HCT116 (cell line): ENCODE results near the gene COPG2. TPM values are rescaled to one million over a fixed set of nuclear protein-coding genes. Genes with fewer than 3 reads are reported as not detected.

ENCODE experiments used
- ATAC-seq: fragments of 200-7000 bp; cut with Tn5 transposase; 2 replicates; pipeline ENCODE4 v1.9.1; 2020; ENCODE audit warnings: mild to moderate bottlenecking, moderate library complexity
- BruUV-seq: library from RNA; stranded (reverse); fragments of 400-500 nt; replicated peaks from 2 replicates; lab custom pipeline; 2021; lab: Mats Ljungman, UMichigan
- CTCF ChIA-PET: fragments of 300-600 bp; sonication (Branson Sonifier 250); formaldehyde crosslinking; loops from one replicate; lab custom pipeline; 2021; ENCODE audit warnings: antibody characterized with exemption; lab: Charles Lee
- POLR2A ChIA-PET: fragments of 300-600, 350-600 bp; sonication (Branson Sonifier 250); formaldehyde crosslinking; loops from one replicate; lab custom pipeline; 2021; ENCODE audit warnings: antibody characterized with exemption; lab: Charles Lee
- RAD21 ChIA-PET, 2 experiments: fragments of 300-600 bp; sonication (Branson Sonifier 250); formaldehyde crosslinking; loops; one replicate each; lab custom pipeline; 2023; ENCODE audit warnings: low total read pairs in 2 of 2; ENCODE audit not compliant: uncharacterized antibody in 2 of 2, unreplicated experiment in 2 of 2, low non-redundant PET in 1 of 2; lab: Charles Lee
- DNase-seq: peaks from one replicate; pipeline ENCODE4 v3.0.0-alpha.2; 2010; ENCODE audit warnings: low read depth, low spot score
- H2AFZ ChIP-seq: fragments of 200-600 bp; shearing (Covaris generic), sonication (generic); 2 replicates; pipeline ENCODE4 v1.6.1; 2017; ENCODE audit warnings: low read depth, mixed run types, mixed read lengths, antibody characterized with exemption, low read length; ENCODE audit not compliant: poor library complexity, severe bottlenecking
- H3K27ac ChIP-seq: 2 replicates; pipeline ENCODE4 v1.5.1; 2012; ENCODE audit warnings: low read depth, low read length
- H3K27me3 ChIP-seq: fragments of 200-600 bp; sonication (generic); 2 replicates; pipeline ENCODE4 v1.6.1; 2016; ENCODE audit warnings: mixed run types, low read length, mixed read lengths; ENCODE audit not compliant: insufficient read depth
- H3K36me3 ChIP-seq, 2 experiments: fragments of 200-500 bp in 1 of 2; fragments of 200-600 bp in 1 of 2; sonication (Bioruptor generic) in 1 of 2; sonication (generic) in 1 of 2; 2 replicates each; pipeline versions ENCODE4 v1.5.1 to v1.6.1; 2014 to 2016; ENCODE audit warnings: low read length in 2 of 2, inconsistent platforms in 1 of 2, mixed read lengths in 1 of 2, mixed run types in 1 of 2; ENCODE audit not compliant: insufficient read depth in 2 of 2, control insufficient read depth in 1 of 2
- H3K4me1 ChIP-seq, 2 experiments: fragments of 200-600 bp in 1 of 2; sonication (generic) in 1 of 2; 2 replicates each; pipeline versions ENCODE4 v1.5.1 to v1.6.1; 2012 to 2017; ENCODE audit warnings: low read length in 2 of 2, inconsistent platforms in 1 of 2, mild to moderate bottlenecking in 1 of 2, mixed read lengths in 1 of 2, mixed run types in 1 of 2, moderate library complexity in 1 of 2; ENCODE audit not compliant: insufficient read depth in 2 of 2, control insufficient read depth in 1 of 2
- H3K4me2 ChIP-seq: fragments of 200-600 bp; sonication (generic); 2 replicates; pipeline ENCODE4 v1.6.1; 2017; ENCODE audit warnings: mixed run types, low read length, mixed read lengths
- H3K4me3 ChIP-seq, 2 experiments: fragments of 200-600 bp in 1 of 2; sonication (generic) in 1 of 2; replicated peaks in 1 of 2; 2 replicates each; pipeline ENCODE4 v1.5.1; 2011 to 2016; ENCODE audit warnings: low read length in 2 of 2, control low read depth in 1 of 2, low read depth in 1 of 2, mild to moderate bottlenecking in 1 of 2, mixed read lengths in 1 of 2, mixed run types in 1 of 2
- H3K79me2 ChIP-seq: fragments of 200-600 bp; sonication (generic); 2 replicates; pipeline ENCODE4 v1.6.1; 2017; ENCODE audit warnings: mild to moderate bottlenecking, mixed run types, low read length, moderate library complexity, mixed read lengths; ENCODE audit not compliant: insufficient read depth
- H3K9ac ChIP-seq: fragments of 200-600 bp; sonication (generic); 2 replicates; pipeline ENCODE4 v1.6.1; 2016; ENCODE audit warnings: low read length, mixed read lengths
- H3K9me2 ChIP-seq: fragments of 200-600 bp; sonication (generic), shearing (Covaris generic); 2 replicates; pipeline ENCODE4 v1.6.1; 2017; ENCODE audit warnings: mixed run types, mild to moderate bottlenecking, moderate library complexity; ENCODE audit not compliant: insufficient read depth
- H3K9me3 ChIP-seq, 2 experiments: fragments of 200-500 bp in 1 of 2; fragments of 200-600 bp in 1 of 2; sonication (Bioruptor generic) in 1 of 2; sonication (generic) in 1 of 2; 2 replicates each; pipeline ENCODE4 v1.6.1; 2014 to 2017; ENCODE audit warnings: low read length in 2 of 2, mixed read lengths in 2 of 2, inconsistent platforms in 1 of 2, low read depth in 1 of 2, mild to moderate bottlenecking in 1 of 2, mixed run types in 1 of 2, moderate library complexity in 1 of 2; ENCODE audit not compliant: control insufficient read depth in 1 of 2, insufficient read depth in 1 of 2
- H4K20me1 ChIP-seq: fragments of 200-600 bp; sonication (generic), shearing (Covaris generic); 2 replicates; pipeline ENCODE4 v1.6.1; 2017; ENCODE audit warnings: mixed run types, mild to moderate bottlenecking, moderate library complexity; ENCODE audit not compliant: insufficient read depth
- CTCF ChIP-seq, 3 experiments: fragments of 200-600 bp in 1 of 3; sonication (generic) in 1 of 3; IDR thresholded peaks in 2 of 3; conservative IDR thresholded peaks in 1 of 3; 2 replicates each; pipeline ENCODE4 v1.5.1; 2012 to 2017; ENCODE audit warnings: low read depth in 2 of 3, low read length in 2 of 3, antibody characterized with exemption in 1 of 3, borderline replicate concordance in 1 of 3, control low read depth in 1 of 3, mild to moderate bottlenecking in 1 of 3, mixed read lengths in 1 of 3, mixed run types in 1 of 3, moderate library complexity in 1 of 3; ENCODE audit not compliant: insufficient read depth in 1 of 3
- EGR1 ChIP-seq: IDR thresholded peaks from 2 replicates; pipeline ENCODE4 v1.6.1; 2012; ENCODE audit warnings: low read depth
- EZH2phosphoT487 ChIP-seq: fragments of 200-600 bp; IDR thresholded peaks from 2 replicates; pipeline ENCODE4 v1.6.1; 2018; ENCODE audit warnings: antibody characterized with exemption, borderline replicate concordance
- POLR2AphosphoS5 ChIP-seq: IDR thresholded peaks from 2 replicates; pipeline ENCODE4 v1.6.1; 2011; ENCODE audit warnings: mild to moderate bottlenecking, low read depth, low read length, moderate library complexity
- RAD21 ChIP-seq: IDR thresholded peaks from 2 replicates; pipeline ENCODE4 v1.6.1; 2012; ENCODE audit warnings: low read depth, mild to moderate bottlenecking
- SIN3A ChIP-seq: IDR thresholded peaks from 2 replicates; pipeline ENCODE4 v1.6.1; 2012; ENCODE audit warnings: low read depth
- SRF ChIP-seq: IDR thresholded peaks from 2 replicates; pipeline ENCODE4 v1.6.1; 2012; ENCODE audit warnings: low read depth
- TCF7L2 ChIP-seq: IDR thresholded peaks from 2 replicates; pipeline ENCODE4 v1.7.0; 2011; ENCODE audit warnings: borderline replicate concordance, inconsistent platforms; ENCODE audit not compliant: insufficient read depth, insufficient read length; ENCODE audit errors: extremely low read depth
- ZFX ChIP-seq: fragments of 450-650 bp; IDR thresholded peaks from 2 replicates; pipeline ENCODE4 v1.6.1; 2017
- ZNF274 ChIP-seq: fragments of 200-500 bp; sonication (Bioruptor generic); IDR thresholded peaks from 2 replicates; pipeline ENCODE4 v1.6.1; 2014; ENCODE audit warnings: mild to moderate bottlenecking, low read depth, low read length, inconsistent platforms
- intact Hi-C: fragments of 100-400 bp; cut with micrococcal nuclease; formaldehyde crosslinking; loops from 2 replicates; pipeline ENCODE4 v1.10.0; 2022
- total RNA-seq: library from RNA; stranded (reverse); gene quantifications from one replicate; pipeline ENCODE4 v1.2.1, GENCODE V29; 2021; ENCODE audit not compliant: unreplicated experiment

The COPG2 gene
- total RNA-seq, 1 experiment from 2014 or later: 31.0 TPM

- Histone ChIP-seq H3K27me3 (no peaks in the 10 kb centered on the region), H3K36me3 (no peaks in the 10 kb centered on the region), H3K4me3 (no peak overlapping the region), H2AFZ (no peak overlapping the region), H3K9me2 (no peaks in the 10 kb centered on the region; the same call in 1 of the 2 replicates), H3K9me3 (no peaks in the 10 kb centered on the region), H3K79me2 (no peaks in the 10 kb centered on the region), H3K4me2 (no peak overlapping the region), H4K20me1 (no peaks in the 10 kb centered on the region), H3K27ac (no peak overlapping the region), H3K9ac (no peak overlapping the region), H3K4me1 (no peaks in the 10 kb centered on the region)
- intact Hi-C loops: no loop called here
- no TSS peak for BruUV-seq
- CTCF ChIA-PET: no interaction called here
- TF ChIP-seq POLR2AphosphoS5 (no peak), TCF7L2 (no peak), EZH2phosphoT487 (no peak), ZNF274 (no peak), ZFX (no peak), SIN3A (no peak), SRF (no peak), EGR1 (no peak), RAD21 (no peak), CTCF (IDR thresholded peaks at IDR 0.05 in 2 of 3, conservative IDR thresholded peaks at IDR 0.05 in 1 of 3; ENCODE audit: borderline replicate concordance in 1 of 3, insufficient read depth in 1 of 3, low read depth in 2 of 3, low read length in 2 of 3) (no peak)
- ATAC-seq (no peak), DNase-seq (no peak)
- RAD21 ChIA-PET: no interaction called here
- POLR2A ChIA-PET: no interaction called here
These were observed 102.2 kb downstream of the COPG2 start for GRCh38 chr7:130566168-130566897.
